Putamen (tissue), 1 donor: ENCODE measurements around the gene C3orf20.
"Not testable (repeated sequence)": the region's sequence is repeated elsewhere in the genome, so short reads cannot be mapped to it uniquely, and the experiment has no call there.

Source experiments
- DNase-seq: peaks from one replicate; pipeline ENCODE4 v3.0.0-alpha.2; 2016; ENCODE audit warnings: low spot score

C3orf20 gene

GRCh38 chr3:14650193-14650592, 24.7 kb upstream of the C3orf20 start:
- no peak for DNase-seq

- peak; percentile 100 for DNase-seq
These were observed 23.3 kb upstream of the C3orf20 start, which contains the start of gene CCDC174 for GRCh38 chr3:14651440-14652251. TSS of gene CCDC174 (plus strand) at chr3:14651762. CDS start at chr3:14651837, 75 bp downstream.

DNA sequence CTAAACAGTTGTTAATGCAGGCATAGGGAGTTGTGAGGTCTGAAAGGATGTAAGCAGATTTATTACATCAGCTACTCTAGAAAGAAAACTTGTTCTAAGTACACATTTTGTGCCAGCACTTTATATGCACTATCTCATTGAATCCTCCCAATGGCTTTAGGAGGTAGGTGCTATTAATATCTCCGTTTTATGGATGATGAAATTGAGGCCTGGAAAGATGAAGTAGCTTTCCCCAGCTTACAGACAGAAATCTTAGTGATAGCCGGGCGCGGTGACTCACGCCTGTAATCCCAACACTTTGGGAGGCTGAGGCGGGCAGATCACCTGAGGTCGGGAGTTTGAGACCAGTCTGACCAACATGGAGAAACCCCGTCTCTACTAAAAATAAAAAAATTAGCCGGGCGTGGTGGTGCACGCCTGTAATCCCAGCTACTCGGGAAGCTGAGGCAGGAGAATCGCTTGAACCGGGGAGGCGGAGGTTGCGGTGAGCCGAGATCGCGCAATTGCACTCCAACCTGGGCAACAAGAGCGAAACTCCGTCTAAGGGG, 22.5 kb upstream of the C3orf20 start:
- DNase-seq, result not testable (repeated sequence)

DNA sequence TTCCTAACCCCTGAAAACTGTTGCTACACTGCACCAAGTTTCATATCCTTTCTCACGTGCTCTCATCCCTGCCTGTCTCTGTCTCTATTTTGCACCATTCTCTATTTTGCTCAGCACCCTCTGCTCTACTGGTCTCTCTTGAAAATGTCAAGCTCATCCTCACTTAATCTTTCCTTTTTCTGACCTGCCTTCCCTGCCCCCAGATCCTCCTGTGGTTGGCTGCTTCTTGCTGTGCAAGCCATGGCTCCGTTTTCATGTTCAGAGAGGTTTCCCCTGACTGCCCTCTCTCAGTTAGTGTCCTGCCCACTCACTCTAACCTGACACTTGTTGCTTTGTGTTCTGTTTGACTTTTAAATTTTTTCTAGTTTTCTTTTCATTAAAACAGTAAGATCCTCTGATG, 17.4 kb upstream of the C3orf20 start:
- DNase-seq, result no peak

- DNase-seq, result no peak
These were observed 16.0 kb upstream of the C3orf20 start for GRCh38 chr3:14658978-14659377.

DNA sequence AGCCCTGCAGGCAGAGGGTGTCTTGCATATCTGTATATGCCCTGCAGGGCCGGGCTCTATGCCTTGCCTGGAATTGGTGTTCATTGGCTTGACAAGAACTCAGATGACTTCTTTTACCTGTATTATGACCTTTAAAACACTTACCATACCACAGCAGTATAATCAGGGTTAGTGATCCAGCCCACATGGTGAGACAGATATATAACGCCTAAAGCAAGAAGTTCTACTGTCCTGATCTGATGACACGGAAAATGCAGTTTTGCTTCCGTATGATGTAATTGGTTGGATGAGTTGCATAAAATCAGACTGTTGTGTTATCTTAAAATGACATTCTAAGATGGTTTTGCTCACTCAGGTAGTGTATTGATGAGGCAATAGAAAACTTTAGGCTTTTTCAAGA, 14.0 kb upstream of the C3orf20 start:
- no peak for DNase-seq

GRCh38 chr3:14663396-14664135, 11.4 kb upstream of the C3orf20 start:
- no peak for DNase-seq

DNA sequence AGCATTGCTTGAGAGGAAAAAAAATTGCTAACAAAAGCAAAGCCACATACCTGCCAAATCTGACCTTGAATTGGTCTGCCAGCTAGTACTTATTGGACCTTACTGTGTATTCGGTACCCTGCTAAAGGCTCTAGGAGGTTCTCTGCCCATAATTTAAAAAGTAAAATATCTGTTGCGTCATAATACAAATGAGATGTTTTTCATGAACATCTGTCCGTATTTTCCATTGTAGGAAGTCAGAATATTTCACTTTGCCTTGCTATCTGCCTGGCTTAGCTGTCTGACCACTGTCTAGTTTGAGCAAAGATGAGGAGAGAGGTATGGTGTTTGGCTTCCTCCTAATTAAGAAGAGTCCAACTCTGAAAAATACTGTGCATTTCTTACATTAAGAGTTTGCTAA, 10.8 kb upstream of the C3orf20 start:
- no peak for DNase-seq

DNA sequence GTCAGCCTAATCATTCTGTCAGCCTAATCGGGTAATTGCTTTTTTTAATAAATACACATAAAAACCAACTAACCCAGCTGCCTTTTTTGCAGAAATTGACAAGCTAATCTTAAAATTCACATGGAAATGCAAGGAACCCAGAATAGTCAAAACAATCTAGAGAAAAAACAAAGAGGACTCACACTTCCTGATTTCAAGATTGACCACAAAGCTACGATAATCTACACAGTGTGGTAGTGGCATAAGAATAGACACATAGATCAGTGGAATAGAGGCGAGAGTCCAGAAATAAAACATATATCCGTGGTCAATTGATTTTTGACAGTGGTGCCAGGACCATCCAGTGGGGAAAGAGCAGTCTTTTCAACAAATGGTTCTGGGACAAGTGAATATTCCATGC, 2.4 kb upstream of the C3orf20 start:
- no peak for DNase-seq

- DNase-seq, result no peak
These were observed 1.9 kb downstream of the C3orf20 start for GRCh38 chr3:14676881-14677280.

DNA sequence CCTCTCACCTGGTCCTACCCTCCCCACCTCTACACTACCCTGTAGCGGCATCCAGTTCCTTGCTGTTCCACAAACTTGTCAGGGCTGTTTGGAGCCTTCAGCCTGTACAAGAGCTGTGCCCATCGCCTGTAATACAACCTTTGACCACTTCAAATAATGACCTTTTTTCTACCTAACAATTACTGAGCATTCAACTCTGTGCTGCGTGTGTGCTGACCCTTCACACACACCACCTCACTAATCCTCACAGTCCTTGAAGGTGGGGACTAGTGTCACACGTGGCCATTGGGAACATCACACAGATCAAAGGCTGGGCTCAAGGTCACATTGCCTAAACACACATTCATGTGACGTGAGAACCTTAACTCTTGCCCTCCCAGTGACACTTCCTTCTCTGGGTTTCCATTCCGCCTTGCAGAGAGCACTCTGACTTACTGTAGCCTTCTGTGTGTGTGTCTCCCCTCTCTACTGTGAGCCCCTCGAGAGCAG, 3.1 kb downstream of the C3orf20 start:
- no peak for DNase-seq

DNA sequence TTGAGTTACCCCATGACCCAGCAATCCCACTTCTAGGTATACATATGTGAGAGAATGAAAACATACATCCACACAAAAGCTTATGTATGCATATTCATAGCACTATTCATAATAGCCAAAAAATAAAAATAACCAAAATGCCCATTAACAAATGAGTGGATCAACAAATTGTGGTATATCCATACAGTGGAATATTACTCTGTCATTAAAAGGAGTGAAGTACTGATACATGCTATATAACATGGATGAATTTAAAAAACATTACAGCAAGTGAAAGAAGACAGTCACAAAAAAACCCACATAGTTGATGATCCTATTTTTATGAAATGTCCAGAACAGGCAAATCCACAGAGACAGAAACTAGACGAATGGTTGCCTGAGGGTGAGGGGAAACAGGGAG, 5.2 kb downstream of the C3orf20 start:
- DNase-seq, result no peak

- no peak for DNase-seq
These were observed 5.8 kb downstream of the C3orf20 start for GRCh38 chr3:14680716-14681115.

GRCh38 chr3:14684447-14684846, 9.5 kb downstream of the C3orf20 start:
- DNase-seq, result no peak

DNA sequence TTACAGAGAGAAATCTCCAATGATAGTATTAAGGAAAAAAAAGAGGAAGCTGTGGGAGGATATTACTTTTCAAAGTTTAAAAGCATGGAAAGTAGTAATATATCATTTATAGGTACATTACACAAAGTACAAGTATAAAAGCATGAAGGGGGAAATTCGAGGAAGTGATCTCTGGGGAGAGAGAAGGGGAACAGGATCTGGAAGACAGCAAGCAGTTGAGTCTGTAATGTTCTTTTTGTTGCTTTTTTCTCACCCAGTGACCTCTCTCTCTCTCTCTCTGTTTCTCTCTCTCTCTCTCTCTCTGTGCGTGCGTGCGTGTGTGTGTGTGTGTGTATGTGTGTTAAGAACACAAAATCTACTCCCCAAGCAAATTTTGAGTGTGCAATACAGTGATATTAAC, 10.2 kb downstream of the C3orf20 start:
- no peak for DNase-seq

GRCh38 chr3:14687360-14687759, 12.4 kb downstream of the C3orf20 start:
- no peak for DNase-seq

- DNase-seq, result no peak
These were observed 13.6 kb downstream of the C3orf20 start for GRCh38 chr3:14688525-14688924.

GRCh38 chr3:14689247-14689980, 14.5 kb downstream of the C3orf20 start:
- DNase-seq, result no peak

GRCh38 chr3:14691239-14691638, 16.3 kb downstream of the C3orf20 start:
- no peak for DNase-seq

DNA sequence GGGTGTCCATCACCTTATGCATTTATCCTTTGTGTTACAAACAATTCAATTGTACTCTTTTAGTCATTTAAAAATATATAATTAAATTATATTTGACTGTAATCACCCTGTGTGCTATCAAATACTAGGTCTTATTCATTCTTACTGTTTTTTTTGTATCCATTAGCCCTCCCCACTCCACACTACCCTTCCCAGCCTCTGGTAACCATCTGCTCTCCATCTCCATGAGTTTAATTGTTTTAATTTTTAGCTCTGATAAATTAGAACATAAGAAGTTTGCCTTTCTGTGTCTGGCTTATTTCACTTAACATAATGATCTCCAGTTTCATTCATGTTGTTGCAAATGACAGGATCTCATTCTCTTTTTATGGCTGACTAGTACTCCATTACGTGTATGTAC, 16.8 kb downstream of the C3orf20 start:
- no peak for DNase-seq

DNA sequence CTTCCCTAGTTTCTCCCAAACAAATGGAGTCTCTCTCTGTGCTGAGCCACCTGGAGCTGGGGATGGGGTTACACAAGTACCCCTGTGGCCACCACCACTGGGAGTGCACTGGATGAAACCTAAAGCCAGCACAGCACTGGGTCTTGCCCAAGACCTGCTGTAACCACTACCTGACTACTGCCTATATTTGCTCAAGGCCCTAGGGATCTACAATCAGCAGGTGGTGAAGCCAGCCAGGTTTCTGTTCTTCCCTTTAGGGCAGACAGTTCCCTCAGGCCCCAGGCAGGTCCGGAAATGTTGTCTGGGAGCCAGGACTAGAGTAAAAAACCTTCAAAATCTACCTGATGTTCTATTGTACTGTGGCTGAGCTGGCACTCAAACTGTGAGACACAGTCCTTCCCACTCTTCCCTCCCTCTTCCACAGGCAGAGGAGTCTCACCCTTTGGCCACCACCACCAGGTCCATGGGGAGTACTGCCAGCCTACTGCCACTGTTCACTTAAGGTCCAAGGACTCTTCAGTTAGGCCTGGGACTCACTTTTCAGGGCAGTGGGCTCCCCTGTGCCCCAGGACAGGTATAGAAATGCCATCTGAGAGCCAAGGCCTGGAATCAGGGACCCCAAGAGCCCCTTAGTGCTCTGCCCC, 23.8 kb downstream of the C3orf20 start:
- DNase-seq, result no peak

DNA sequence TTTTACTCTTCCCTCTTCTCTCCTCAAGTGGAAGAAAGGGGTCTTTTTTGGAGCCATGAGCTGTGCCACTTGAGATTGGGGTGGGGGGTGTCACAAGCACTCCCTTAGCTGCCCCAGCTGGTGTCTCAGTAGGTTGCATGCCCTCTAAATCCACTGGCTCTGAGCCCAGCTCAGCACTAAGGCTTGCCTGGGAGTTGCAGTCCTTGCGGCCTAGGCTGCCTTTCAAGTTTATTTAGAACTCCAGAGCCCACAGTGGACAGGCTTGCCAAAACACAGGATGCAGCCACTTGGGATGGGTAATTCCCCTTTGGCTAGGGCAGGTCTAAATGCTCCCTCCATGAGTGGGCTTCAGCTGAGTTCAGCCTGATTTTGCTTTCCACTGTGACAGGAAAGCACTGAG, 24.7 kb downstream of the C3orf20 start:
- DNase-seq, result no peak
